Right atrium auricular region (tissue), 2 donors: ENCODE results near the gene ARHGAP27. TPM values are rescaled to one million over a fixed set of nuclear protein-coding genes. Genes with fewer than 3 reads are reported as not detected.
"Not testable (repeated sequence)": the region's sequence is repeated elsewhere in the genome, so short reads cannot be mapped to it uniquely, and the experiment has no call there.

Source experiments
- DNase-seq: peaks from one replicate; pipeline ENCODE4 v3.0.0-alpha.2; 2019; ENCODE audit warnings: low spot score
- H3K27ac ChIP-seq, 2 donors: fragments of 200-600 bp; sonication (generic); 1 replicate in 1 of 2; 2 replicates in 1 of 2; pipeline ENCODE4 v1.5.1; 2016 to 2019
- H3K27me3 ChIP-seq, 2 donors: fragments of 200-600 bp; sonication (generic); one replicate each; pipeline versions ENCODE4 v1.5.1 to v1.6.0; 2017 to 2019
- H3K36me3 ChIP-seq: fragments of 200-600 bp; sonication (generic); one replicate; pipeline ENCODE4 v1.5.1; 2016
- H3K4me1 ChIP-seq, 2 donors: fragments of 200-600 bp; sonication (generic); one replicate each; pipeline versions ENCODE4 v1.5.1 to v1.6.0; 2017 to 2019
- H3K4me3 ChIP-seq, 2 donors: fragments of 200-600 bp; sonication (generic); 1 replicate in 1 of 2; 2 replicates in 1 of 2; pipeline ENCODE4 v1.5.1; 2017 to 2019; ENCODE audit warnings: mild to moderate bottlenecking in 1 of 2, moderate library complexity in 1 of 2
- H3K9me3 ChIP-seq, 2 donors: fragments of 200-600 bp; sonication (generic); one replicate each; pipeline ENCODE4 v1.5.1; 2019
- total RNA-seq, 2 donors: library from RNA; depleted of rRNA; stranded (reverse); fragments of >200 nt; gene quantifications; one replicate each; pipeline ENCODE4 v1.1.0, GENCODE V29; 2016
- TF ChIP-seq, protein P1 (sequence below), 2 donors: fragments of 200-600 bp; sonication (generic); IDR thresholded peaks; one replicate each; pipeline ENCODE4 v1.5.1; 2019; ENCODE audit warnings: antibody characterized with exemption in 2 of 2

Gene ARHGAP27
- total RNA-seq, 2 donors from 2014 or later: 18.9 to 21.9 TPM

DNA sequence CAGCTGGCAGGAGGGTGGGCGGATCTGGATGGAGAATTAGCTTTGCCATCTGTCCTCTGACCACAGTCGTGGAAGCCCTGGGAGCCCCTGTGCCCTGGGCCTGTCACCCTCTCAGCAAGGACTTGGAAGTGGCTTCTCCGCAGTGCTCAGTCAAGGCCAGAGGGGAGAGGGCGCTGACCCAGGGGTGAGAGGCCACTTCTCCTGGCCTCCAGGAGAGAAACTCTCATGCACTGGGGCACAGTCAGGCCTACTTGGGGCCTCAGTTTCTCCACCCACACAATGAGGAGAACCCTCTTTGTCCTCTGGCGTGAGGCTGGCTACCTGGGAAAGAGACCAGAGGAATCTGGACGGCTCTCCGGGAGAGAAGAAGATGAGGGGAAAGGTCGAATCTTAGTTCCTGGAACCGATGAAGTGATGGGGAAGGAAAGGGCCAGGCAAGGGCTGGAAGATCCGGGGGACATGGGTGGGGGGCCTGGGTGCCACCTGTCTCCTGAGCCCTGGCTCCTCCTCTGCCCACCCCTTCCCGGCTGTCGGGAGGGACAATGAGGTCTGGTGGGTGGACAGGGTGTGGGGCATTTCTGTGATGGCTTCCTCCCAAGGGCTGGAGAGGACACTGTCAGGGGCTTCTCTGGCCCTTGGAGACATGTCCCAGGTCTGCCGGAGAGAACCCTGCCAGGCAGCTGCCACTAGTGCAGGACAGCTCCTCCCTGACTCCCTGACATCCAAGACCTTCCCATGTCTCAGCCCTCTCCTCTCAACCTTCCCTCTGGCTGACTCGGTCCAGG, 9.0 kb upstream of the ARHGAP27 start:
- peaks cover 28% of the 10 kb centered on the region for H3K36me3 ChIP-seq

DNA sequence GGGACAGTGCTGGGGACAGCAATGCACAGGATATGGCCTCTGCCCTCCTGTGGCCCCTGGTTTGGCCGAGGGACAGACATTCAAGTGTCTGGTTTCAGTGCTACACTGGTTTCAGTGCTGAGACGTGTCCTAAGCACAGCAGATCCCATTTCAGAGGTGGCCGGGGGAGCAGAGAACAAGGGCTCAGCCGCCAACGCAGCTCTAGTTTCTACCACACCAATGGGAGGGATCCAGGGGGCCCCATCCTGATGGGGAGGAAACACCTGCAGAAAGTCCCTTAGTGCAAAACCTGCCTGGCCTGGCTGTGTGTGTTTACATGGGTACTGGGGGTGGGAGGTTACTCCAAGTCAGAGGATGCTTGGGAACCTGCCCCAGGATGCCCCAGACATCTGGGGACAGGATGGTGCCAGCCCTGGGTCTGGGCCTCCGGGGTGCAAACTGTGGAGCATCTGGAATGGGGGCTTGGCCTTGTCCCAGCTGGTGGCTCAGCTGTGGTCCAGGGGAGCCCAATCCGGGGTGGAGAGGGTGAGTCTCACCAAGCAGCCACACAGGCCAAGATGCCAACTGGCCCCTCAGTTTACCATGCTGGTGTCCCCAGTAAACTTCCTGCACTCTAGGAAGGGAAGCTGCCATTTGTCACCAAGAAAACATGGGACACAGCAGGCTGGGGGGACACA, 8.3 kb upstream of the ARHGAP27 start:
- not testable (repeated sequence) for H3K4me1 ChIP-seq, H3K4me3 ChIP-seq
- peaks cover 33% of the 10 kb centered on the region for H3K36me3 ChIP-seq

More for the DNA sequence above, 9.0 kb upstream of the ARHGAP27 start:
- Histone ChIP-seq H3K4me1 (no peaks in the 10 kb centered on the region), H3K27me3 (no peaks in the 10 kb centered on the region), H3K4me3 (no peak overlapping the region), H3K9me3 (no peaks in the 10 kb centered on the region), H3K27ac (no peak overlapping the region)
- TF ChIP-seq, protein P1, sequence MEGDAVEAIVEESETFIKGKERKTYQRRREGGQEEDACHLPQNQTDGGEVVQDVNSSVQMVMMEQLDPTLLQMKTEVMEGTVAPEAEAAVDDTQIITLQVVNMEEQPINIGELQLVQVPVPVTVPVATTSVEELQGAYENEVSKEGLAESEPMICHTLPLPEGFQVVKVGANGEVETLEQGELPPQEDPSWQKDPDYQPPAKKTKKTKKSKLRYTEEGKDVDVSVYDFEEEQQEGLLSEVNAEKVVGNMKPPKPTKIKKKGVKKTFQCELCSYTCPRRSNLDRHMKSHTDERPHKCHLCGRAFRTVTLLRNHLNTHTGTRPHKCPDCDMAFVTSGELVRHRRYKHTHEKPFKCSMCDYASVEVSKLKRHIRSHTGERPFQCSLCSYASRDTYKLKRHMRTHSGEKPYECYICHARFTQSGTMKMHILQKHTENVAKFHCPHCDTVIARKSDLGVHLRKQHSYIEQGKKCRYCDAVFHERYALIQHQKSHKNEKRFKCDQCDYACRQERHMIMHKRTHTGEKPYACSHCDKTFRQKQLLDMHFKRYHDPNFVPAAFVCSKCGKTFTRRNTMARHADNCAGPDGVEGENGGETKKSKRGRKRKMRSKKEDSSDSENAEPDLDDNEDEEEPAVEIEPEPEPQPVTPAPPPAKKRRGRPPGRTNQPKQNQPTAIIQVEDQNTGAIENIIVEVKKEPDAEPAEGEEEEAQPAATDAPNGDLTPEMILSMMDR (IDR thresholded peaks at IDR 0.05): no peak
- no peak for DNase-seq

DNA sequence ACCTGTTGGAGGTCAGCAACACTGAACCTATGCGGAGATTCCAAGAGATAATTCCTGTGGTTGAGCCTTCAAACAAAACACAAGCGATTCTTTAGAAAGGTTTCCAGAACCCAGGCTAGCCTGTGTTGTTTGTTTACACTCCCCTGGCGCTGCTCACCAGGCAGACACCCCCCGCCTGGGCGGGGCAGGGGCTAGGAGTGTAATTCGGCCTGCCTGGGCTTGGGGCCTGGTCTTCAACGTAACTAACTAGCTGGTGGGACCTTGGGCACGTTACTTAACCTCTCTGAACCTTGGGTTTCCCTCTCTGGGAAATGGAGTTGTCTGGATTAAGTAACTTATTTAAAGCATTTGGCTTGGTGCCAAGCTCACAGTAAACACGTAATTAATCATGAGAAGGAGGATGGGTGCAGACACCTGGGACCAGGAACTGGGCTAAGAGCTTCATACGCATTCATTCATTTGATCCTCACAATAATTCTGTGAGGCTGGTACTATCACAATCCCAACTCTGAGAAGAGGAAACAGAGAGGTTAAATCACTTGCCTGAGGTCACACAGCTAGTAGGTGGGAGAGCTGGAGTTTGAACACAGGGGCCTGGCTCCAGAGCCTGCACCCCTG, 7.6 kb upstream of the ARHGAP27 start:
- Histone ChIP-seq H3K27ac (no peak overlapping the region), H3K36me3 (peaks cover 33% of the 10 kb centered on the region), H3K27me3 (no peaks in the 10 kb centered on the region), H3K4me3 (no peak overlapping the region), H3K4me1 (no peaks in the 10 kb centered on the region), H3K9me3 (no peaks in the 10 kb centered on the region)
- TF ChIP-seq, protein P1 (IDR thresholded peaks at IDR 0.05): no peak
- no peak for DNase-seq

More for the DNA sequence above, 8.3 kb upstream of the ARHGAP27 start:
- not testable (repeated sequence) for H3K27ac ChIP-seq, H3K9me3 ChIP-seq, DNase-seq, H3K27me3 ChIP-seq

DNA sequence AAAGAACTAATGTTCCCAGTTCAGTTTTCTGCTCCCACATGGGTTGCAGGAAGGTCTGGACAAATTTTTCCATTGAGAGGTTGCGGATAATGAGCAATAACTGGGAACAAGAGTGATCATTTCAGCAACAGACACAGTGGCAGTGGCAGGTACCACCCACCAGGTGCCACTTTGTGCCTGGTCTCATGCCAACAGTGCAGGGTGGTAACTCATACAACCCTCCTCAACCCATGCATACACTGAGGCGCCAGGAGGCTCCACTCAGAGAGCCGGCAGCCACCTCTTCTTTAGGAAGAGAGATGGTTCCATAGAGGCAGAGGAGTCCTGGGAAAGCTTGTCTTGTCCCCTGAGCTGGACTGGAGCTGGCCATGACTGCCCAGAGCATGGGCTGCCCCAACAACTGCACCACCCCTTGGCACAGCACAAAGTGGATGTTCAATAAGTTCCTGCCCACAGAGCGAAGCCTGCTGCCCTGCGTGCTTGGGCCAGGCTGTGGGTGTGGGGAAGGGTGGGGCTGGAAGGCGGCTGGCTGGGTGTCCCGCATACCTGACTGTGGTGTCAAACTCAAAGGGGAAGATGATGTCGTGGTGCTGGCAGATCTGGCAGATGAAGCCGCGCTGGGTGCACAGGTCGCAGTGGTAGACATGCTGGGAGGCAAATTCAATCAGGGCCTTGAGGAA, 6.4 kb upstream of the ARHGAP27 start:
- no peaks in the 10 kb centered on the region for H3K27me3 ChIP-seq
- TF ChIP-seq, protein P1 (IDR thresholded peaks at IDR 0.05): no peak
- H3K4me3 ChIP-seq: no peak overlapping the region
- H3K4me1 ChIP-seq: no peaks in the 10 kb centered on the region
- H3K36me3 ChIP-seq: peaks cover 28% of the 10 kb centered on the region
- DNase-seq: no peak
- H3K27ac ChIP-seq: no peak overlapping the region
- H3K9me3 ChIP-seq: no peaks in the 10 kb centered on the region

DNA sequence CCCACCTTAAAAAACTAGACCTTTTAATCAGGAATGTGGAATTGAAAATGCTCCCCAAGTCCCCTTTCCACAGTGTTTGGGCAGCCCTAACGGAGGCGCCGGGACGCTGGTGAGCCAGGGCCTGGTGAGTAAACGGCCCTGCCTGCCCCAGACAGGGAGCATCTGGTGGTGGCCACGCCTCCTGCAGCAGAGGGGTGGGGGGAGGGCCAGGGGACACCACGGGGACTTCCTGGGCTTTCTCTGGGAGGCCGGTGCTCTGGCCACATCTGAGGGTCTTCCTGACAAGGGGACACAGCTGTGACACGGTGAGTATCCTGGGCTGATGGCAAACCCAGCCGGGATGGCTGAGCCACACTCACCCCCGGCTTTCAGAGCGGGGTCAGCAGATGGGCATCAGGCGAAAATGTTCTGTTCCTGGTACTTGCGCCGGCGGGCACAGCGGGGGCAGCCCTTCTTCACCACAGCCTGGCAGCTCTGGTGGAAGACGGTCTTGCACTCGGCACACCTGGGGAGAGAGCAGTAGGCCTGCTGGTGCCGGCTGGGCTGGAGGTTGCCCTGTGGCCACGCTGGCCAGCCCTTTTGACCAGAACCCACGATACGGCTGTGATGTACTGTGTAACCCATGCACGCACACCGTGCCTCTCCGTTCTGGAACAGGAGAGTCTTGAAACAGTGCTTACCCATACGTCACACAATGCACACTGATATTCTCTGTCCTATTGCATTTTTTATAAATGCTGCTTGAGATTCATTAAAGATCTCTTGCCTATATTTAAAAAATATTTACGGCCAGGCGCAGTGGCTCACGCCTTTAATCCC, 5.0 kb upstream of the ARHGAP27 start:
- Histone ChIP-seq H3K4me3 (no peak overlapping the region), H3K4me1 (peaks cover 0 to 10% of the 10 kb centered on the region in 2 donors), H3K27ac (no peak overlapping the region), H3K27me3 (no peaks in the 10 kb centered on the region), H3K36me3 (peaks cover 28% of the 10 kb centered on the region), H3K9me3 (no peaks in the 10 kb centered on the region)
- no peak for DNase-seq
- TF ChIP-seq, protein P1 (IDR thresholded peaks at IDR 0.05): no peak
